Omental fat pad (tissue), 4 donors: ENCODE measurements around the gene APBB1IP. TPM values are rescaled to one million over a fixed set of nuclear protein-coding genes. Genes with fewer than 3 reads are reported as not detected.

Source experiments
- ATAC-seq: fragments of 150-250 bp; one replicate; pipeline ENCODE4 v1.9.1; 2016; ENCODE audit warnings: mild to moderate bottlenecking, moderate library complexity; ENCODE audit not compliant: low FRiP score
- DNase-seq: peaks from one replicate; pipeline ENCODE4 v3.0.0-alpha.2; 2019; ENCODE audit warnings: low spot score
- total RNA-seq, 4 donors: library from RNA; depleted of rRNA; stranded (reverse); fragments of >200 nt; gene quantifications; one replicate each; pipeline ENCODE4 v1.1.0, GENCODE V29; 2016
- TF ChIP-seq, protein P1 (sequence below), 3 donors: fragments of 450-650 bp; IDR thresholded peaks; one replicate each; pipeline ENCODE4 v1.5.1; 2016 to 2017; ENCODE audit warnings: antibody characterized with exemption in 3 of 3, mild to moderate bottlenecking in 3 of 3, moderate library complexity in 2 of 3

The APBB1IP gene
- total RNA-seq, 4 donors from 2014 or later: 8.5 to 23.5 (median 20.5) TPM

DNA sequence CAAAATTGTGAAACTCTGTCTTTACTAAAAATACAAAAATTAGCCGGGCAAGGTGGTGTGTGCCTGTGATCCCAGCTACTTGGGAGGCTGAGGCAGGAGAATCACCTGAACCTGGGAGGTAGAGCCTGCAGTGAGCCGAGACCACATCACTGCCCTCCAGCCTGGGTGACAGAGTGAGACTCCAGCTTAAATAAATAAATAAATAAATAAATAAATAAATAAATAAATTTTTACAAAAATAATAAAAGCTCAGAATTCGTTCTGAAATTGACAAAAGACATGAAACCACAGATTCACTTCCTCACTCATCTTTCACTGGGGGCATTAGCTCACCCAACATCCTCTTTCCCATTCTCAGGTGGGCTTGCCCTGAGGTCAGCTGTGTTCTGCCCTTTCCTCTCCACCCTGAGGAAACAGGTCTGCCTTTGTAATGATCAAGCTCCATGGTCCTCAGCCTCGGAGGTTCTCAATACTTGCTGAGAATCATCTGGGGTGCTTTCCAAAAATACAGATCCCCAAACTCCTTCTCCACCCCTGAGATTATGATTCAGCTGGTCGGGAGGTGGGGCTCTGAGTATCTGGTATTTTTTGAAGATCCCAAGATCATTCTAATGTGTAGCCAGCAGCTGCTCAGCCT lies 29.2 kb upstream of the APBB1IP start:
- TF ChIP-seq, protein P1, sequence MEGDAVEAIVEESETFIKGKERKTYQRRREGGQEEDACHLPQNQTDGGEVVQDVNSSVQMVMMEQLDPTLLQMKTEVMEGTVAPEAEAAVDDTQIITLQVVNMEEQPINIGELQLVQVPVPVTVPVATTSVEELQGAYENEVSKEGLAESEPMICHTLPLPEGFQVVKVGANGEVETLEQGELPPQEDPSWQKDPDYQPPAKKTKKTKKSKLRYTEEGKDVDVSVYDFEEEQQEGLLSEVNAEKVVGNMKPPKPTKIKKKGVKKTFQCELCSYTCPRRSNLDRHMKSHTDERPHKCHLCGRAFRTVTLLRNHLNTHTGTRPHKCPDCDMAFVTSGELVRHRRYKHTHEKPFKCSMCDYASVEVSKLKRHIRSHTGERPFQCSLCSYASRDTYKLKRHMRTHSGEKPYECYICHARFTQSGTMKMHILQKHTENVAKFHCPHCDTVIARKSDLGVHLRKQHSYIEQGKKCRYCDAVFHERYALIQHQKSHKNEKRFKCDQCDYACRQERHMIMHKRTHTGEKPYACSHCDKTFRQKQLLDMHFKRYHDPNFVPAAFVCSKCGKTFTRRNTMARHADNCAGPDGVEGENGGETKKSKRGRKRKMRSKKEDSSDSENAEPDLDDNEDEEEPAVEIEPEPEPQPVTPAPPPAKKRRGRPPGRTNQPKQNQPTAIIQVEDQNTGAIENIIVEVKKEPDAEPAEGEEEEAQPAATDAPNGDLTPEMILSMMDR (IDR thresholded peaks at IDR 0.05): no peak
- no peak for DNase-seq
- no peak for ATAC-seq

DNA sequence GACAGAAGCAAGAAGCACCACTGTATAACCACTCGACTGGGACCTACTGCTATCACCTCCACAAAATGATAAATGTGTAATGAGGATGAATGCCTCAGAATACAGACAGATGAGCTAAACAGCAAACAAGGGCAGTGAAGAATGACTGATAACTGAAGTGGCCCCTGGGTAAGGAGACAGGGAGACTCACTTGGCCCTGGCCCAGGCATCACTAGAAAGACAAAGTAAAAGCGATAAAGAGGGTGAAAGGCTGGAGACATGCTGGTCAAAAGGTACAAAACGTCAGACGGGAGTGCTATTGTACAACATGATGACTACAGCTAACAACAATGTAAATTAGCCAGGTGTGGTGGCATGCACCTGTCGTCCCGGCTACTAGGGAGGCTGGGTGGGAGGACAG lies 27.8 kb upstream of the APBB1IP start:
- TF ChIP-seq, protein P1 (IDR thresholded peaks at IDR 0.05): no peak
- ATAC-seq (no peak), DNase-seq (no peak)

DNA sequence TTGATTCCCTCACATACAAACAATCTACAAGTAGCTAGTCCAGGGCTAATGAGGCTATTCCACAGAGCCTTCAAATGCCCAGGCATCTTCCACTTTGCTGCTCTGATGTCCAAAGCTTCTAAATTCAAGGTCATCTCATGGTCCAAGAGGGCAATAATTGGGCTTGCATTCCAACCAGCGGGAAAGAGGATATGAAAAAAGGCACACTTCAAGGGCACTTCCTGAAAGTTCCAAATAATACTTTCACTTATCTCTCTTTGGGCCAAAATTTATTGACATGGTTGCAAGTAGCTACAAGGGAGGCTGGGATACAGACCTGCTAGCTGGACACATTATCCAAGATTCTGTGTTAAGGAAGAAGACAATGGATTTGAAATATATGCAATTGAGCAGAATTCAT lies 25.2 kb upstream of the APBB1IP start:
- TF ChIP-seq, protein P1 (IDR thresholded peaks at IDR 0.05): no peak
- DNase-seq: no peak
- ATAC-seq: no peak

DNA sequence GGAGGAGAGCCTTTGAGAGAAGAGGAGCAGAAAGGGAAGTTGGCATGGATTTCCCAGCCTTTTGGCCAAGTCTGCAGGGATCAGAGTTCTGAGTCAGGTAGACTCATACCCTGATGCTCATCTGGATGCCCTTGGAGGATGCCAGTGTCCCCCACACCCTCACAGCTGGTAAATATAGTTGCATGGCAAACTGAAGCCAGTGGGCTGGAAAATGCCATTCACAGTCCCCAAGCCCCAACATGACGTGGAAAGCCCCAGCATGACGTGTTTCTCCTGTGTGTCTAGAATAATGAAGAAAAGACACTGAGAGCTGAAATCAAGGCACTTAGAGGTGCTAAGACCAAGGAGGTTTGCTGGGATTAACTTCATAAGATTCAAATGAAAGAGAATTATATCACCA lies 24.8 kb upstream of the APBB1IP start:
- TF ChIP-seq, protein P1 (IDR thresholded peaks at IDR 0.05): no peak
- ATAC-seq: no peak
- no peak for DNase-seq

DNA sequence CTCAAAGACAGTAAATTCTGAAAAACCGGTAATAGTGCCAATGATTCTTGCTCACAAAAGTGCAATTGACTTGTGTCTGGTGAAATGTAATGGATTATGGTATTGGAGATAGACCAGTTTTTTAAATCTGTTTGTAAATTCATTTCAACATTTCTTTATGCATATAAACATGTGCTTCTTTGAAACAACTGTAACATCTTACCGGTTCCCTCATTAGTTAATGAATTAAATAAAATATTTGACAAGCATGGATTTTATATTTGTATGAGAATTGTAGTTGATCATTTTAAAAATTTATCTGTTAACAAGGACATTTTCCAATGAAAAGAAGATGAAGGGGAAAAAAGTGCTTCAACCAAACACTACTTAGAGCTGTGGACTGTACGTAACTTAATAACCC lies 21.0 kb upstream of the APBB1IP start:
- TF ChIP-seq, protein P1 (IDR thresholded peaks at IDR 0.05): no peak
- ATAC-seq: no peak
- no peak for DNase-seq

DNA sequence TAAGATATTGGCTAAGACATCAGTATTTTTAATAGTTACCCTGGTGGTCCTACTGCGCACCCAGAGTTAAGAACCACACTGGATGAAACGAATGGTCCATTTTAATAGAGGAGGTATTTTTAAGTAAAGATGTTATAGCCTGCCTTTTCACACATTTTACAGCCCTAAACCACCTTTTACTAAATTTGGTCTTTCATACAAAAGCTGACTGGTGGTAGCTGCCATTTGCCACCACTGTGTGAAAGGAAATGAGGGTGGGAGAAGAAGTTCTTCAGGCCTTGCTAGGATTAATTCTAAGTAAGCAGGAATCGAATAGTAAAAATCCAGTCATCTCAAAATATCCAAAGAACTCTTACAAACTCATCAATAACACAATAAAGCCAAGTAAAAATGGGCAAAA lies 15.2 kb upstream of the APBB1IP start:
- TF ChIP-seq, protein P1 (IDR thresholded peaks at IDR 0.05): no peak
- DNase-seq (no peak), ATAC-seq (no peak)

DNA sequence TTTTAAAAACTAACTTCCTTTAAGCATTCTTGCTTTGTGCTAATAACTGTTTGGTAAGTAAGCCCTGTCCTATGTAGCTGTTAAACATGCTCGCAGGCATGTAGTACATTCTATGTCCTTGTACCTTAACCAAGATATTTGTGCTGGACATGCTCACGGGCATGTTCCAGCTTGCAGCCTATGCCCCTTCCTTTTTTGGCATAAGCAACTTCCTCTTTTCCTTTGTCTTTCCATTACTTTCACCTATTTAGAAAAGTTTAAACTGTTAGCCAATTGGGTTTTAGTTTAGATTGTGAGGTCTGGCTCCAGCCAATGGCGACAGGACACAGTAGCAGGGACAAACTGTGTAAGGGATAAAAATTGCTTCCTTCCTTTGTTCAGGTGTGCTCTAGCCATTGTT lies 14.4 kb upstream of the APBB1IP start:
- TF ChIP-seq, protein P1 (IDR thresholded peaks at IDR 0.05): no peak
- ATAC-seq (no peak), DNase-seq (no peak)
